Adipocyte (in vitro differentiated cells): Measurements from ENCODE around the gene FAT2.

Experiments used
- DNase-seq: peaks from one replicate; pipeline ENCODE4 v3.0.0-alpha.2; 2015; ENCODE audit warnings: low read depth
- H3K27me3 ChIP-seq: replicated peaks from 2 replicates; pipeline ENCODE4 v1.7.0; 2013; ENCODE audit warnings: mild to moderate bottlenecking, low read length, moderate library complexity; ENCODE audit not compliant: control insufficient read depth, insufficient read depth
- H3K36me3 ChIP-seq: 2 replicates; pipeline ENCODE4 v1.7.0; 2013; ENCODE audit warnings: low read length, mild to moderate bottlenecking, moderate library complexity; ENCODE audit not compliant: control insufficient read depth, insufficient read depth, severe bottlenecking
- H3K4me1 ChIP-seq: 2 replicates; pipeline ENCODE4 v1.7.0; 2013; ENCODE audit warnings: mild to moderate bottlenecking, low read length, moderate library complexity; ENCODE audit not compliant: control insufficient read depth, insufficient read depth
- H3K4me3 ChIP-seq: 2 replicates; pipeline ENCODE4 v1.7.0; 2013; ENCODE audit warnings: mild to moderate bottlenecking, low read length, moderate library complexity
- H3K9ac ChIP-seq: 2 replicates; pipeline ENCODE4 v1.7.0; 2013; ENCODE audit warnings: mild to moderate bottlenecking, low read length, moderate library complexity
- H3K9me3 ChIP-seq: 2 replicates; pipeline ENCODE4 v1.7.0; 2013; ENCODE audit warnings: mild to moderate bottlenecking, low read length, moderate library complexity; ENCODE audit not compliant: control insufficient read depth

Gene FAT2

DNA sequence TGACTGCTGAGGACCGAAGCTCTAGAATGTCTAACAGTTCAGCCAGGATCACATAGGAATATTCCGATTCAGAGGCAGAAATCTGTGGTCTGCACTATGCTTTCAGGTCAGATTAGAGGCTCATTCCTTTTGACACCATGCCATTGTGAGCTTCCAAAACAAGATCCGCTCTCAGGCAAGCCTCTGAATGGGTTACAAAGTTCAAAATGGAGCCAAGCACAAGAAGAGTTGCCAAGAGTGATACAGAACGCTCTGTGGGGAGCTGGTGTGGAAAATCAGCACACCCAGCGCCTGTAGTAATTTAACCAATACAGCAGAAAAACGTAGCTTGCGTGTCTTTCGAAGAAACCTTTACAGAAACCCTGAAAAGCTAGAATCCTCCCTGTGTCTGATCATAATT is 33.3 kb upstream of the FAT2 start:
- Histone ChIP-seq H3K9ac (peak overlapping the region; percentile 52), H3K27me3 (peaks cover 17% of the 10 kb centered on the region), H3K9me3 (no peaks in the 10 kb centered on the region), H3K4me1 (peaks cover 51% of the 10 kb centered on the region), H3K36me3 (no peaks in the 10 kb centered on the region), H3K4me3 (peak overlapping the region; percentile 69)
- DNase-seq: no peak

DNA sequence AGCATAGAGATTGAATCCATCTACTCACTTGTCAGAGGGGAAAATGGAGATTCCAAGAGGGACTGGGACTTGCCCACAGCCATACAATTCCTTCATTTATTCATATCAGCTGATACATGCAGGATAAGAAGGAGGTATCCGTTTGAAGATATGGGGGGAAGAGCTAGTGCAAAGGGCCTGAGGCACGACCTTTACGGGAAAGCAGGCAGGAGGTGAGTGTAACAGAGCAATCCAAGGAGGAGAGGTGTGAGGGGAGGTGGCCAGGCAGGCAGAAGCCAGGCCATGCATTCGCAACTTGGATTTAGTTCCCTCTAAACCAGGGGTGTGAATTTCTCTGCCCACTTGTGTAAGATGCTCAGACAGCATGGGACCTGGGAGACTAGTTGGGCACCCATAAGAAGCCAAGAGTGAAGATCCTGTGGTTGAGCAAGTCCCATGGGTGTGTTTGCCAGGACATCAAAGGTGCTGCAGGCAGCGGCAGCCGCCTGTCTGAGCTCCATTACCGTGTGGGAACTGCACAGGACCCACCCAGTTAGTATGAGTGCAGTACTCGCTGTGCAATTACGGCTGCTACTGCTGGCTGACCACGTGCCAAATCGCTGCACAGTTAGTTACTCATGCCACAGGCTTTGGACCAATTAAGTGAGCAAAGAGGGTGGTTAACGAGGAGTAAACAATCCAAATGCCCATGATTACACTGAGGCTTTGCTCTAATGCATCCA is 31.4 kb upstream of the FAT2 start:
- no peak overlapping the region for H3K4me3 ChIP-seq
- peaks cover 7% of the 10 kb centered on the region for H3K9me3 ChIP-seq
- peaks cover 17% of the 10 kb centered on the region for H3K27me3 ChIP-seq
- H3K9ac ChIP-seq: no peak overlapping the region
- H3K4me1 ChIP-seq: peaks cover 41% of the 10 kb centered on the region
- DNase-seq: no peak
- H3K36me3 ChIP-seq: no peaks in the 10 kb centered on the region

DNA sequence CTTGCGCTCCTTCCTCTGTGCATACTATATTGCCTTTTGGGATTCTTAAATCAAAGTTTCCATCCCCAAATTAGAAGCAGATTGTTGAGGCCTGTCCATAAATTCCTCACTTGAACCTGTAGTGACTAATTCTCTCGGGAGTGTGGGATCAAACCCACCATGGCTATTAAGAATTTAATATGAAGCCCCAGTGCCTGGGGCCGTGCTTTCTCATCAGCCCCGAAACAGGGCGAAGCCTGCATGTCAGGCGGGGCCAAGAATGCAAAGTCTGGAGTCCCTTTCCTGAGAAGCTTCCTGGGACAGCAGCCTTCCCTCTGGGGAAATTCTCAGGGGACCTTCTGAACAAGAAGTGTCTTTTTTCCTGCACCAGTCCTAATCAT is 29.3 kb upstream of the FAT2 start:
- Histone ChIP-seq H3K4me1 (peaks cover 40% of the 10 kb centered on the region), H3K4me3 (no peak overlapping the region), H3K36me3 (no peaks in the 10 kb centered on the region), H3K9me3 (peaks cover 10% of the 10 kb centered on the region), H3K27me3 (peaks cover 28% of the 10 kb centered on the region), H3K9ac (no peak overlapping the region)
- peak; percentile 8 for DNase-seq

DNA sequence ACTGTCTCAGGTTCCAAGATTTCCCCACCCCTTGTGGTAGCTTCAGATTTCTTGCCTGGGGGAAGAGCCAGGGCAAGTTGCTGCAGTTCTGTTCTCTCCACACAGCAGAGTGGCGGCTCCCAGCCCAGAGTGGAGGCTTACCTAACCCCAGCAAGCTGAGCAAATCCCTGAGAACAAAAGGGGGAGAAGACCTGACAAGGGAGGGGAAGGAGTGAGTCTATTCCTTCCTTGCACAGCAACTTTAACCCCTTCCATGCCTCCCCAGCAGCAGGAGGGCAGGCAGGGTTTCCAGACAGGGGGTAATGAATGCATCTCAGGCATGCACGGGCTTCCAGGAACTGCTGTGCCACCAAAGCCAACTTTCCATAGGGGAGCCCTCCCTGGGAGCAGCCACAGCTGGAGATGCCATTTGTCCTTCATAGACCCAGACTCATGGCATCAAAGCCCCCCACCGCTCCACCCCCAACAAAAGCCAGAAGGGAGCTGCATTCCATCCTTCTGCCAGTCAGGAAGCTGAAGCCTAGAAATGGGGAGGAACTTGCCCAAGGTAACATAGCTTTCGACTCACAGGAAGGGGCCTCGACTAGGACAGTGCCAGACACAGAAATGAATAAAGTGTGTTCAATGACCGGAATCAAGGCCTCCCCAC is 28.8 kb upstream of the FAT2 start:
- Histone ChIP-seq H3K4me1 (peaks cover 35% of the 10 kb centered on the region), H3K27me3 (peaks cover 31% of the 10 kb centered on the region), H3K36me3 (no peaks in the 10 kb centered on the region)

DNA sequence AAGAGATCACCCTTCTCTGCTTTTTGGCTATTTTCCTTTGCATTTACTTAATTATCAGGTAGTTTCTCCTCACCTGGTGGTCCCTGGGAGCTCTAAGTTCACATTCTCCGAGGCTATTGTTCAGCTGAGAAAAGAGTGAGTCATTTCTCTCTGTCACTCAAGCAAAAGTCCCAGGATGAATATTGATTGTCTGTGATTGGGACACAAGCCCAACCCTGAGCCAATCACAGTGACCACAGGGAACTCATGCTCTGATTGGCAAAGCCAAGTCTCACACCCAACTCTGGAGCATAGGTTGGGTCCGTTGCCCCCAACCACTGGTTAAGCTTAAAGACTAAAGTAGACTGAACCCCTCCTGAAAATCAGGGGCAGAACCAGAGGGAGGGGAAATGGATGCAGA is 27.8 kb upstream of the FAT2 start:
- peaks cover 39% of the 10 kb centered on the region for H3K27me3 ChIP-seq
- peaks cover 10% of the 10 kb centered on the region for H3K9me3 ChIP-seq
- H3K9ac ChIP-seq: no peak overlapping the region
- no peak overlapping the region for H3K4me3 ChIP-seq
- no peaks in the 10 kb centered on the region for H3K36me3 ChIP-seq
- H3K4me1 ChIP-seq: peaks cover 25% of the 10 kb centered on the region
- no peak for DNase-seq

More for the DNA sequence above, 28.8 kb upstream of the FAT2 start:
- Histone ChIP-seq H3K9ac (no peak overlapping the region), H3K9me3 (peaks cover 10% of the 10 kb centered on the region), H3K4me3 (no peak overlapping the region)
- DNase-seq: peak; percentile 55

DNA sequence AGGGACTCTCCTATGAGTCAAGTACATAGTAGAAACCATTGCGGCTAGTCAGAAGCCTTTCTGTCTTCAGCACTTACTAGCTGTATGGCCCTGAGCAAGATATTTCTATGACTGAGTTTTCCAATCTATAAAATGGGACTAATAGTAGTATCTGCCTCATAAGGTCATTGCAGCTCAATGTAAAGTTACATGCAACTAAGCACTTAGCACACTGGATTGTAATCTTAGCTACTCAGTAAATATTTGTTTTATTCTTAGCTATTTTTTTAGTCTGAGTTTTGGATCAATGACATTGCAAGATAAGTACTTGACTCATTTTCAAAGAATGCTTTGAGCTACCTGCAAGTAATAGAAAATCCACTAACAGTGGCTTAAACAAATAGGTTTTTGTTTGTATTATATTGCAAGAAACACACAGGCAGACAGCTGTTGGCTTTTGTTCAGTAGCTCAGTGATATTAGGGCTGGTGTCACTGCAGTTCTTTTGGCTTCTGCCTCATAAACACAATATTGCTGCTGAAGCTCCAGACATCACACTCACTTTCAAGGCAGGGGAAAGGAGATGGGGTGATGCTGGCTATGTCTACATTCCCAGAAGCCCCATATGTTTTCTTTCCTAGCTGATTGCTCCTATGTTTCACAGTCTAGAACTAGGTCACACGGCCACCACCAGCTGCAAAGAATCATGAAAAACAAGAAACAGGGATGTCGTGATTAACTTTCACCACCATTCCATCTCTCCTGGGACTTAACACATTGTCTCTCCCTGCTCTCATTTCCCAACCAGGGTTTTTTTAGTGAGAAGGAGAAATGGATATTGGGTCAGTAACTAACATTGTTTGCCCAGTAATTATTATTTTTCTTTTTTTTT is 26.9 kb upstream of the FAT2 start:
- Histone ChIP-seq H3K27me3 (peaks cover 45% of the 10 kb centered on the region), H3K36me3 (no peaks in the 10 kb centered on the region), H3K4me1 (peaks cover 20% of the 10 kb centered on the region), H3K4me3 (no peak overlapping the region), H3K9ac (no peak overlapping the region), H3K9me3 (peaks cover 10% of the 10 kb centered on the region)
- no peak for DNase-seq

DNA sequence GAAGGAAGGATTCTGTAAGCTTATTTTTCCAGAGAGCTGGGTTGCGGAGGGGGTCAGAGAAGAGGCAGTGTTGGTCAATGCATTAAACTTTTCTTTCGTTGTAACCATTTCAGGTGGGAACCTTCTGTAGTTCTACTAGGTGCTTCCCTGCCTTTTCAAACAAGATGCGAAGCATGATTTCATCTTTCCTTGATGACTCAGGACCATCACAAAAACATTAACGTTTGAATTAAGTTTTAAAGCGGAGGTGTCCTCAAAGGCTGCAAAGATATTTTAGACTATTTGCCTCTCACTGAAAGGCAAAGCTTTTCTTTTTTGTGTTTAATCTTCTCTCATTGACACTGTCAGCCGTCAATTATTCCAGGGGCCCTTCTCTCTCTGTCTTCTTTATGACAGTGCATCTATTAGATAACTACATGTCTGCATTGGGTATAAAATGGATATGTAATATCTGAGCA is 26.3 kb upstream of the FAT2 start:
- Histone ChIP-seq H3K4me3 (no peak overlapping the region), H3K27me3 (peaks cover 45% of the 10 kb centered on the region), H3K4me1 (peaks cover 16% of the 10 kb centered on the region), H3K9me3 (peaks cover 10% of the 10 kb centered on the region), H3K9ac (no peak overlapping the region), H3K36me3 (no peaks in the 10 kb centered on the region)
- no peak for DNase-seq

DNA sequence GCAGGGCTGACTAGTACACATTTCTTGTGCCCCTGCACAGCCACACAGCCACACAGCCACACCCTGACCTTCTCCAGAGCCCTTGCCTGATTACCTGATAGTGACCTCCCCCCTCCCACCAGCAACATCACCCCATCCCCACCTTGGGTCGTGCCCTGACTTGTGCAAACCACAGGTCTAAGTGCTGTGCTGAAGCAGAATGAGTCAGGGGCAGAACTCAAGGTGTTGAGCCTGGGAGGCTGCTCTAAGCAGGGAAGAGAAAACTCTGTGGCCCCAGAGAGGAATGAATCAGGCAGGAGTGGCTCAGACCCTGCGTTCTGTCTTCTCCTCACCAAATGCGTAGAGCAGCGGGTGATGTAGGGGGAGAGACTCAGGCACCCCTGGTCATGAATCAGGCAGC is 24.3 kb upstream of the FAT2 start:
- peaks cover 10% of the 10 kb centered on the region for H3K4me1 ChIP-seq

DNA sequence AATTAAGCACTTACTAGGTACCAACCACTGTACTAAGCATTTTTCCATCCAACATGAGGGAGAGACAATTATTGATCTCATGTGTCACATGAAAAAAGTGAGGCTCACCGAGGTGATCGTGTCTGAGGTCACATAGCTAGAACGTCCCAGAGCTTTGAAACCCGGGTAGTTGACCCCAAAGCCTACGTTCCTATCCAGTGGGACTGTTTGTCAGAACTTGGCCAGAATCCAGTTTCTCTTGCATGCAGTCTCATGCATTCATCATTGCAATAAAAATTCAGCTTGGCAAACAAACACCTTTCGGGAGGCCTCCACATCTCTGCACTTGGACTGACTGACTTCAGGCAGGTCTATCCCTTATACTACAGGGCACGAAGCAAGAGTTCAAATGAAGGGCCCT is 23.4 kb upstream of the FAT2 start:
- peaks cover 28% of the 10 kb centered on the region for H3K27me3 ChIP-seq
- peaks cover 10% of the 10 kb centered on the region for H3K9me3 ChIP-seq
- H3K4me1 ChIP-seq: peaks cover 7% of the 10 kb centered on the region
- no peak overlapping the region for H3K9ac ChIP-seq
- no peaks in the 10 kb centered on the region for H3K36me3 ChIP-seq
- H3K4me3 ChIP-seq: no peak overlapping the region
- DNase-seq: no peak

More for the DNA sequence above, 24.3 kb upstream of the FAT2 start:
- no peak for DNase-seq
- peaks cover 10% of the 10 kb centered on the region for H3K9me3 ChIP-seq
- peaks cover 35% of the 10 kb centered on the region for H3K27me3 ChIP-seq
- no peaks in the 10 kb centered on the region for H3K36me3 ChIP-seq
- H3K4me3 ChIP-seq: no peak overlapping the region
- H3K9ac ChIP-seq: no peak overlapping the region

DNA sequence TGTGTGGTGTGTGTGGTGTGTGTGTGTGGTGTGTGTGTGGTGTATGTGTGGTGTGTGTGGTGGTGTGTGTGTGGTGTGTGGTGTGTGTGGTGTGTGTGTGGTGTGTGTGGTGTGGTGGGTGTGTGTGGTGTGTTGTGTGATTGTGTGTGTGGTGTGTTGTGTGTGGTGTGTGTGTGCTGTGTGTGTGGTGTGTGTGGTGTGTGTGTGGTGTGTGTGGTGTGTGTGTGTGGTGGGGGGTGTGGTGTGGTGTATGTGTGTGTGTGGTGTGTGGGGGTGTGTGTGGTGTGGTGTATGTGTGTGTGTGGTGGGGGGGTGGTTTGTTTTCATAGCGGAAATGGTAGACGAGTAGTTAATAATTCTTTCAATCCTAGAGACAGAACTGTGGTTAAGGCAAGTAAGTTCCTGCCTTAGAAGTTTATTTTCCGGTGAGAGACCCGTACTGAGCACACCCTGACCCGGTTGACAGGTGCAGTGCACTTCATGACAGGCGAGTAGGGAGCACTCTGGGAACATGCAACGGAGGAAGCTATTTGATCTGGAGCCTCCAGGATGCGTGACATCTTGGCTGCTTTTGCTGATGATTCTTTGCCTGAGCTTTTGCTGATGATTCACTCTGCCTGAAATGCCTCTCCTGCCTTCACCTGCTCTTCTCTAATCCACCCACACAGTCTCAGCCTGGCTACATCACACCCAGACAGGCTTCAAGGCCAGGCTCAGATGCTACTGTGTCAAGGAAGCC is 21.7 kb upstream of the FAT2 start:
- peaks cover 27% of the 10 kb centered on the region for H3K27me3 ChIP-seq
- H3K9ac ChIP-seq: no peak overlapping the region
- H3K9me3 ChIP-seq: peaks cover 10% of the 10 kb centered on the region
- H3K4me1 ChIP-seq: no peaks in the 10 kb centered on the region
- H3K4me3 ChIP-seq: no peak overlapping the region
- no peaks in the 10 kb centered on the region for H3K36me3 ChIP-seq
- DNase-seq: no peak
